HepG2 (cell line): ENCODE measurements around the gene AKT3. TPM values are rescaled to one million over a fixed set of nuclear protein-coding genes. Genes with fewer than 3 reads are reported as not detected.

Experiments
- ATAC-seq: fragments of 200-7000 bp; cut with Tn5 transposase; 3 replicates; pipeline ENCODE4 v1.9.1; 2020; ENCODE audit warnings: mild to moderate bottlenecking, moderate library complexity
- BruUV-seq: library from RNA; stranded (reverse); fragments of 400-500 nt; replicated peaks from 2 replicates; lab custom pipeline; 2021; lab: Mats Ljungman, UMichigan
- CTCF ChIA-PET: fragments of 300-600 bp; formaldehyde crosslinking; extraction: SDS; loops from one replicate; lab custom pipeline; 2021; ENCODE audit warnings: low total read pairs, inconsistent platforms, low intra/inter-chr PET ratio; lab: Yijun Ruan, JAX
- POLR2A ChIA-PET: fragments of 350-600 bp; sonication (Branson Sonifier 250); formaldehyde crosslinking; loops from one replicate; lab custom pipeline; 2020; ENCODE audit warnings: antibody characterized with exemption, inconsistent platforms; lab: Yijun Ruan, JAX
- DNase-seq: peaks from one replicate; pipeline ENCODE4 v3.0.0-alpha.2; 2015; ENCODE audit warnings: low spot score
- FAIRE-seq: peaks from 3 replicates; lab custom pipeline; 2011; peaks lifted over from hg19 to GRCh38; lab: Jason Lieb, UNC
- H2AFZ ChIP-seq: one replicate; pipeline ENCODE4 v1.6.1; 2011; ENCODE audit warnings: low read length, inconsistent platforms
- H3K27ac ChIP-seq: fragments of 300-600 bp; 3 replicates; pipeline ENCODE4 v1.8.0; 2011; ENCODE audit warnings: mixed run types, mild to moderate bottlenecking, mixed read lengths, low read length, inconsistent platforms; ENCODE audit not compliant: insufficient read depth; ENCODE audit errors: extremely low read length
- H3K27me3 ChIP-seq, 2 experiments: fragments of 200-600 bp in 1 of 2; 2 replicates in 1 of 2; 3 replicates in 1 of 2; pipeline versions ENCODE4 v1.6.0 to v1.8.0; 2011; ENCODE audit warnings: low read length in 2 of 2, mild to moderate bottlenecking in 2 of 2, moderate library complexity in 2 of 2, inconsistent platforms in 1 of 2; ENCODE audit not compliant: insufficient read depth in 2 of 2, control insufficient read depth in 1 of 2
- H3K36me3 ChIP-seq, 2 experiments: fragments of 200-600 bp in 1 of 2; replicated peaks in 1 of 2; 2 replicates in 1 of 2; 3 replicates in 1 of 2; pipeline versions ENCODE4 v1.5.1 to v1.8.0; 2011; ENCODE audit warnings: low read length in 2 of 2, inconsistent platforms in 1 of 2; ENCODE audit not compliant: insufficient read depth in 2 of 2, control insufficient read depth in 1 of 2
- H3K4me1 ChIP-seq: 2 replicates; pipeline ENCODE4 v1.5.1; 2012; ENCODE audit warnings: low read length, inconsistent platforms; ENCODE audit not compliant: insufficient read depth
- H3K4me2 ChIP-seq: 2 replicates; pipeline ENCODE4 v1.6.0; 2011; ENCODE audit warnings: low read depth, low read length, inconsistent platforms
- H3K4me3 ChIP-seq, 3 experiments: fragments of 200-600 bp in 1 of 3; sonication (generic), shearing (Covaris generic) in 1 of 3; replicated peaks in 1 of 3; 2 replicates each; pipeline ENCODE4 v1.5.1; 2011 to 2016; ENCODE audit warnings: low read length in 3 of 3, inconsistent platforms in 2 of 3, low read depth in 2 of 3, mild to moderate bottlenecking in 2 of 3, control low read depth in 1 of 3, mixed read lengths in 1 of 3; ENCODE audit not compliant: insufficient read depth in 1 of 3
- H3K79me2 ChIP-seq: one replicate; pipeline ENCODE4 v1.6.1; 2011; ENCODE audit warnings: low read length, inconsistent platforms; ENCODE audit not compliant: insufficient read depth
- H3K9ac ChIP-seq: 2 replicates; pipeline ENCODE4 v1.6.0; 2011; ENCODE audit warnings: mild to moderate bottlenecking, low read depth, low read length, inconsistent platforms; ENCODE audit not compliant: insufficient read depth
- H3K9me3 ChIP-seq: 2 replicates; pipeline ENCODE4 v1.5.1; 2012; ENCODE audit warnings: mild to moderate bottlenecking, low read length
- H4K20me1 ChIP-seq: 2 replicates; pipeline ENCODE4 v1.6.0; 2011; ENCODE audit warnings: inconsistent platforms, mild to moderate bottlenecking, low read length, moderate library complexity; ENCODE audit not compliant: insufficient read depth
- ATRX ChIP-seq: sonication (generic); formaldehyde crosslinking; IDR thresholded peaks from 2 replicates; pipeline ENCODE4 v1.4.0; 2020; ENCODE audit warnings: missing genetic modification reagents, borderline replicate concordance
- GMEB1 ChIP-seq: sonication (generic); formaldehyde crosslinking; IDR thresholded peaks from 2 replicates; pipeline ENCODE4 v1.5.1; 2020; ENCODE audit warnings: missing genetic modification reagents, mild to moderate bottlenecking, borderline replicate concordance
- KAT8 ChIP-seq: IDR thresholded peaks from 2 replicates; pipeline ENCODE4 v1.6.1; 2016; ENCODE audit warnings: missing genetic modification reagents, missing compliant biosample characterization
- KMT2A ChIP-seq: sonication (generic); formaldehyde crosslinking; IDR thresholded peaks from 2 replicates; pipeline ENCODE4 v1.4.0; 2020; ENCODE audit warnings: missing genetic modification reagents
- MEIS1 ChIP-seq: sonication (generic); formaldehyde crosslinking; IDR thresholded peaks from 2 replicates; pipeline ENCODE4 v1.9.0; 2021; ENCODE audit warnings: mild to moderate bottlenecking, missing genetic modification reagents, moderate library complexity, borderline replicate concordance
- SP1 ChIP-seq, 2 experiments: fragments of 450-650 bp in 1 of 2; sonication (generic) in 1 of 2; formaldehyde crosslinking in 1 of 2; IDR thresholded peaks; 2 replicates each; pipeline versions ENCODE4 v1.4.0 to v1.6.1; 2016 to 2020; ENCODE audit warnings: missing genetic modification reagents in 1 of 2
- ZBTB7A ChIP-seq: sonication (generic); formaldehyde crosslinking; IDR thresholded peaks from 2 replicates; pipeline ENCODE4 v1.8.0; 2022; ENCODE audit warnings: mild to moderate bottlenecking, missing genetic modification reagents
- ZNF260 ChIP-seq: sonication (generic); formaldehyde crosslinking; IDR thresholded peaks from 2 replicates; pipeline ENCODE4 v1.4.0; 2020; ENCODE audit warnings: missing genetic modification reagents, low read depth, mild to moderate bottlenecking, borderline replicate concordance
- WGBS: methylation state at CpG from one replicate; pipeline ENCODE4 v1.1.6; 2017; ENCODE audit warnings: low lambda C conversion rate; 5-methylcytosine and 5-hydroxymethylcytosine counted together
- in situ Hi-C: cut with HindIII; loops from 2 replicates; pipeline ENCODE4 v1.10.0; 2017; ENCODE audit warnings: low pct_unique_long_range_greater_than_20kb; ENCODE audit not compliant: extremely low pct_ligation_motif_present
- intact Hi-C: fragments of 100-400 bp; cut with micrococcal nuclease; formaldehyde crosslinking; loops from one replicate; pipeline ENCODE4 v1.10.0; 2022; ENCODE audit not compliant: unreplicated experiment
- polyA plus RNA-seq, 8 experiments: library from polyadenylated mRNA; depleted of rRNA in 3 of 8; stranded (reverse) in 7 of 8; unstranded in 1 of 8; fragments of >200 nt; fragmentation: Illumina TruSeq in 4 of 8; extraction: Trizol in 4 of 8; gene quantifications; 2 replicates each; pipeline versions ENCODE4 v1.2.1 to v1.2.3, GENCODE V29; 2011 to 2016; ENCODE audit warnings: low read depth in 4 of 8, missing spikeins in 1 of 8, mixed read lengths in 1 of 8; ENCODE audit not compliant: insufficient read depth in 1 of 8
- total RNA-seq, 5 experiments: library from RNA; depleted of rRNA; stranded (reverse); fragments of >200 nt; fragmentation: Illumina TruSeq; extraction: Trizol; gene quantifications; 2 replicates each; pipeline ENCODE4 v1.2.3, GENCODE V29; 2016; ENCODE audit warnings: low read depth in 1 of 5
- TF ChIP-seq, protein P1 (sequence below): sonication (generic); formaldehyde crosslinking; IDR thresholded peaks from 2 replicates; pipeline ENCODE4 v1.4.0; 2020; ENCODE audit warnings: low read depth, mild to moderate bottlenecking, missing genetic modification reagents

AKT3 gene
- total and polyA plus RNA-seq, 2 of the 13 experiments (the other 11 are each of a cell fraction or from before 2014, with no cell fraction given), result 0.07 TPM

- WGBS, result 43% methylated on average over 5 of the region's 5 CpGs
- H3K36me3 ChIP-seq, result no peaks in the 10 kb centered on the region
- no peak for TF ChIP-seq ZBTB7A
- no peak for TF ChIP-seq SP1 (IDR thresholded peaks at IDR 0.05)
- no peak for TF ChIP-seq SP1 (CRISPR knock-in tag; IDR thresholded peaks at IDR 0.05)
- TF ChIP-seq ZNF260 (CRISPR knock-in tag), result no peak
- TF ChIP-seq, protein P1, sequence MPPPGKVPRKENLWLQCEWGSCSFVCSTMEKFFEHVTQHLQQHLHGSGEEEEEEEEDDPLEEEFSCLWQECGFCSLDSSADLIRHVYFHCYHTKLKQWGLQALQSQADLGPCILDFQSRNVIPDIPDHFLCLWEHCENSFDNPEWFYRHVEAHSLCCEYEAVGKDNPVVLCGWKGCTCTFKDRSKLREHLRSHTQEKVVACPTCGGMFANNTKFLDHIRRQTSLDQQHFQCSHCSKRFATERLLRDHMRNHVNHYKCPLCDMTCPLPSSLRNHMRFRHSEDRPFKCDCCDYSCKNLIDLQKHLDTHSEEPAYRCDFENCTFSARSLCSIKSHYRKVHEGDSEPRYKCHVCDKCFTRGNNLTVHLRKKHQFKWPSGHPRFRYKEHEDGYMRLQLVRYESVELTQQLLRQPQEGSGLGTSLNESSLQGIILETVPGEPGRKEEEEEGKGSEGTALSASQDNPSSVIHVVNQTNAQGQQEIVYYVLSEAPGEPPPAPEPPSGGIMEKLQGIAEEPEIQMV (CRISPR knock-in tag), result no peak
- no peak for TF ChIP-seq MEIS1 (CRISPR knock-in tag)
- TF ChIP-seq KAT8, result no peak
- TF ChIP-seq KMT2A (CRISPR knock-in tag), result no peak
- no peak for TF ChIP-seq ATRX (CRISPR knock-in tag)
- no peak for TF ChIP-seq GMEB1 (CRISPR knock-in tag)
- in situ Hi-C loops, result no loop called here
- BruUV-seq, result no TSS peak
- no peak for ATAC-seq
- no peak overlapping the region for H3K4me3 ChIP-seq
- ChIA-PET CTCF (no interaction called here), POLR2A (no interaction called here)
- H3K27ac ChIP-seq, result no peak overlapping the region
- DNase-seq, result no peak
- H3K27me3 ChIP-seq, result no peaks in the 10 kb centered on the region
- no peak overlapping the region for H3K4me2 ChIP-seq
- H2AFZ ChIP-seq, result no peak overlapping the region
- no peaks in the 10 kb centered on the region for H3K79me2 ChIP-seq
- H3K4me1 ChIP-seq, result peaks cover 9% of the 10 kb centered on the region; the same call in 1 of the 2 replicates
- no peaks in the 10 kb centered on the region for H3K9me3 ChIP-seq
- FAIRE-seq, result no peak
- no peaks in the 10 kb centered on the region for H4K20me1 ChIP-seq
- intact Hi-C loops, result no loop called here
- H3K9ac ChIP-seq, result no peak overlapping the region
These were observed 326.3 kb downstream of the AKT3 start for GRCh38 chr1:243523766-243524165.
